GM18502 (cell line): ENCODE measurements around the gene HTR2A.

Source experiments
- ATAC-seq: cut with Tn5 transposase; IDR thresholded peaks from one replicate; pipeline ENCODE4 v1.9.1; 2021; ENCODE audit warnings: mild to moderate bottlenecking; ENCODE audit not compliant: unreplicated experiment, poor library complexity

Gene HTR2A

GRCh38 chr13:46896341-46897137 is at the start of gene HTR2A:
HTR2A (minus strand) TSS chr13:46897053; CDS start chr13:46895906, 1,147 bp downstream.
- ATAC-seq = no peak

- no peak for ATAC-seq
Measured at GRCh38 chr13:46936525-46936924, 39.7 kb upstream of the HTR2A start.

GRCh38 chr13:46934749-46935148 is 37.9 kb upstream of the HTR2A start:
- no peak for ATAC-seq

- ATAC-seq = no peak
Measured at GRCh38 chr13:46926916-46927590, 30.2 kb upstream of the HTR2A start.

GRCh38 chr13:46925486-46925885 is 28.6 kb upstream of the HTR2A start:
- ATAC-seq = no peak

GRCh38 chr13:46914341-46914740 is 17.5 kb upstream of the HTR2A start:
- ATAC-seq = no peak

GRCh38 chr13:46913757-46914156 is 16.9 kb upstream of the HTR2A start:
- ATAC-seq = no peak

GRCh38 chr13:46909042-46909441 is 12.2 kb upstream of the HTR2A start:
- ATAC-seq = no peak

GRCh38 chr13:46908501-46908900 is 11.6 kb upstream of the HTR2A start:
- ATAC-seq = no peak

GRCh38 chr13:46906405-46906804 is 9.6 kb upstream of the HTR2A start:
- no peak for ATAC-seq

GRCh38 chr13:46905249-46905648 is 8.4 kb upstream of the HTR2A start:
- ATAC-seq = no peak

- ATAC-seq = no peak
Measured at GRCh38 chr13:46903748-46904147, 6.9 kb upstream of the HTR2A start.

- ATAC-seq = no peak
Measured at GRCh38 chr13:46901721-46902120, 4.9 kb upstream of the HTR2A start.

- no peak for ATAC-seq
Measured at GRCh38 chr13:46899801-46900200, 2.9 kb upstream of the HTR2A start.

GRCh38 chr13:46895381-46895780 is 1.5 kb downstream of the HTR2A start:
- no peak for ATAC-seq

GRCh38 chr13:46894568-46894967 is 2.3 kb downstream of the HTR2A start:
- ATAC-seq = peak; percentile 26

GRCh38 chr13:46893798-46894560 is 2.9 kb downstream of the HTR2A start:
- ATAC-seq = peak; percentile 90

- ATAC-seq = no peak
Measured at GRCh38 chr13:46893221-46893740, 3.6 kb downstream of the HTR2A start.

GRCh38 chr13:46885018-46885417 is 11.8 kb downstream of the HTR2A start:
- no peak for ATAC-seq

- no peak for ATAC-seq
Measured at GRCh38 chr13:46884531-46884930, 12.3 kb downstream of the HTR2A start.

GRCh38 chr13:46881621-46882020 is 15.2 kb downstream of the HTR2A start:
- no peak for ATAC-seq
